GM10266 (cell line): ENCODE data around the gene HNF4A.
"Not testable (repeated sequence)": the region's sequence is repeated elsewhere in the genome, so short reads cannot be mapped to it uniquely, and the experiment has no call there.

Source experiments
- DNase-seq: peaks from one replicate; pipeline ENCODE4 v3.0.0; 2012; ENCODE audit errors: extremely low spot score
- CTCF ChIP-seq: IDR thresholded peaks from 2 replicates; pipeline ENCODE4 v1.5.1; 2012; ENCODE audit warnings: mild to moderate bottlenecking, low read depth; ENCODE audit not compliant: control insufficient read depth, insufficient read depth; ENCODE audit errors: missing control alignments

HNF4A gene

GRCh38 chr20:44336086-44336485, 19.4 kb upstream of the HNF4A start:
- TF ChIP-seq CTCF = no peak
- no peak for DNase-seq

- no peak for DNase-seq
- TF ChIP-seq CTCF = no peak
Measured at GRCh38 chr20:44336725-44337380, 18.6 kb upstream of the HNF4A start, which contains the start of gene R3HDML. TSS of gene R3HDML (plus strand) at chr20:44337043. CDS start at chr20:44337158, 115 bp downstream.

- DNase-seq = no peak
- TF ChIP-seq CTCF = no peak
Measured at GRCh38 chr20:44342248-44342647, 13.3 kb upstream of the HNF4A start.

- TF ChIP-seq CTCF = no peak
- DNase-seq = no peak
Measured at GRCh38 chr20:44343162-44343675, 12.3 kb upstream of the HNF4A start.

- no peak for TF ChIP-seq CTCF
- DNase-seq = no peak
Measured at GRCh38 chr20:44344723-44345122, 10.8 kb upstream of the HNF4A start.

- no peak for DNase-seq
- no peak for TF ChIP-seq CTCF
Measured at GRCh38 chr20:44345147-44345546, 10.4 kb upstream of the HNF4A start.

- DNase-seq = not testable (repeated sequence)
Measured at GRCh38 chr20:44345941-44346340, 9.6 kb upstream of the HNF4A start.
